IPS DF 6.9 (cell line): ENCODE measurements around the gene FXYD7.

Experiments used
- DNase-seq: peaks from one replicate; pipeline ENCODE4 v3.0.0-alpha.2; 2013; ENCODE audit warnings: low read depth, low spot score
- H3K27ac ChIP-seq: one replicate; pipeline ENCODE4 v1.5.1; 2013; ENCODE audit warnings: low read length, control low read depth
- H3K27me3 ChIP-seq: 2 replicates; pipeline ENCODE4 v1.6.1; 2013; ENCODE audit warnings: mild to moderate bottlenecking, low read length; ENCODE audit not compliant: control insufficient read depth, insufficient read depth
- H3K36me3 ChIP-seq: 2 replicates; pipeline ENCODE4 v1.6.1; 2013; ENCODE audit warnings: low read length; ENCODE audit not compliant: control insufficient read depth, insufficient read depth
- H3K4me1 ChIP-seq: 2 replicates; pipeline ENCODE4 v1.6.1; 2013; ENCODE audit warnings: low read length; ENCODE audit not compliant: control insufficient read depth, insufficient read depth
- H3K4me3 ChIP-seq: 2 replicates; pipeline ENCODE4 v1.5.1; 2013; ENCODE audit warnings: mild to moderate bottlenecking, low read length
- H3K9me3 ChIP-seq: 2 replicates; pipeline ENCODE4 v1.6.1; 2013; ENCODE audit warnings: low read length, inconsistent platforms; ENCODE audit not compliant: control insufficient read depth, insufficient read depth
- WGBS: extraction: QIAGEN DNeasy Blood & Tissue Kit; methylation state at CpG from one replicate; pipeline ENCODE4 v1.1.7; 2013; ENCODE audit warnings: mixed read lengths, missing lambda C conversion rate; ENCODE audit not compliant: insufficient read length, insufficient coverage; 5-methylcytosine and 5-hydroxymethylcytosine counted together

Gene FXYD7

GRCh38 chr19:35167251-35168119, 24.4 kb downstream of the FXYD7 start:
- H3K36me3 ChIP-seq = peaks cover 25% of the 10 kb centered on the region
- no peaks in the 10 kb centered on the region for H3K27me3 ChIP-seq
- no peak overlapping the region for H3K27ac ChIP-seq
- H3K9me3 ChIP-seq = no peaks in the 10 kb centered on the region; the same call in 1 of the 2 replicates
- no peak for DNase-seq
- whole genome bisulfite sequencing = no CpG with 5 or more reads among the region's 5 CpGs
- H3K4me3 ChIP-seq = no peak overlapping the region
- H3K4me1 ChIP-seq = no peaks in the 10 kb centered on the region

- no peak overlapping the region for H3K27ac ChIP-seq
- H3K9me3 ChIP-seq = no peaks in the 10 kb centered on the region; the same call in 1 of the 2 replicates
- H3K4me3 ChIP-seq = no peak overlapping the region
- no peaks in the 10 kb centered on the region for H3K4me1 ChIP-seq
- H3K36me3 ChIP-seq = peaks cover 22% of the 10 kb centered on the region
- no CpG with 5 or more reads among the region's 3 CpGs for WGBS
- DNase-seq = no peak
- no peaks in the 10 kb centered on the region for H3K27me3 ChIP-seq
Observed at GRCh38 chr19:35168196-35168595, 25.1 kb downstream of the FXYD7 start.

- no peak for DNase-seq
- Histone ChIP-seq H3K27ac (no peak overlapping the region), H3K4me3 (no peak overlapping the region), H3K4me1 (no peaks in the 10 kb centered on the region), H3K36me3 (peaks cover 18% of the 10 kb centered on the region), H3K9me3 (no peaks in the 10 kb centered on the region; the same call in 1 of the 2 replicates), H3K27me3 (no peaks in the 10 kb centered on the region)
- no CpG with 5 or more reads among the region's 18 CpGs for WGBS
Observed at GRCh38 chr19:35169221-35169995, 26.4 kb downstream of the FXYD7 start.

GRCh38 chr19:35170359-35171061, 27.5 kb downstream of the FXYD7 start:
- no peak overlapping the region for H3K27ac ChIP-seq
- H3K36me3 ChIP-seq = peaks cover 18% of the 10 kb centered on the region
- DNase-seq = no peak
- H3K4me3 ChIP-seq = no peak overlapping the region
- H3K9me3 ChIP-seq = no peaks in the 10 kb centered on the region
- H3K4me1 ChIP-seq = no peaks in the 10 kb centered on the region
- no peaks in the 10 kb centered on the region for H3K27me3 ChIP-seq
- WGBS = no CpG with 5 or more reads among the region's 7 CpGs

- WGBS = no CpG with 5 or more reads among the region's 3 CpGs
- peaks cover 11% of the 10 kb centered on the region for H3K36me3 ChIP-seq
- DNase-seq = no peak
Observed at GRCh38 chr19:35171730-35172129, 28.7 kb downstream of the FXYD7 start.

GRCh38 chr19:35174226-35174625, 31.2 kb downstream of the FXYD7 start:
- H3K36me3 ChIP-seq = 0 out of 2 replicates have a peak, but pooled peaks cover 5% of the 10 kb centered on the region
- no peaks in the 10 kb centered on the region for H3K27me3 ChIP-seq
- WGBS = no CpG with 5 or more reads among the region's 6 CpGs
- no peak overlapping the region for H3K27ac ChIP-seq
- H3K4me3 ChIP-seq = no peak overlapping the region
- H3K4me1 ChIP-seq = no peaks in the 10 kb centered on the region
- no peaks in the 10 kb centered on the region for H3K9me3 ChIP-seq
- DNase-seq = no peak

More at GRCh38 chr19:35171730-35172129, 28.7 kb downstream of the FXYD7 start:
- Histone ChIP-seq H3K9me3 (no peaks in the 10 kb centered on the region), H3K27ac (no peak overlapping the region), H3K27me3 (no peaks in the 10 kb centered on the region), H3K4me3 (no peak overlapping the region), H3K4me1 (no peaks in the 10 kb centered on the region)

- no peaks in the 10 kb centered on the region for H3K9me3 ChIP-seq
- H3K27me3 ChIP-seq = no peaks in the 10 kb centered on the region
- H3K4me1 ChIP-seq = no peaks in the 10 kb centered on the region
- no CpG with 5 or more reads among the region's 3 CpGs for WGBS
- H3K36me3 ChIP-seq = no peaks in the 10 kb centered on the region
- H3K4me3 ChIP-seq = no peak overlapping the region
- DNase-seq = no peak
- H3K27ac ChIP-seq = no peak overlapping the region
Observed at GRCh38 chr19:35176181-35176570, 33.1 kb downstream of the FXYD7 start.

- H3K4me3 ChIP-seq = no peak overlapping the region
Observed at GRCh38 chr19:35177377-35178274, 34.6 kb downstream of the FXYD7 start.

GRCh38 chr19:35178701-35179100, 35.6 kb downstream of the FXYD7 start:
- no peak for DNase-seq
- WGBS = no CpG with 5 or more reads among the region's 2 CpGs
- Histone ChIP-seq H3K4me3 (no peak overlapping the region), H3K27ac (no peak overlapping the region), H3K9me3 (no peaks in the 10 kb centered on the region), H3K27me3 (no peaks in the 10 kb centered on the region), H3K36me3 (no peaks in the 10 kb centered on the region), H3K4me1 (no peaks in the 10 kb centered on the region)

More at GRCh38 chr19:35177377-35178274, 34.6 kb downstream of the FXYD7 start:
- Histone ChIP-seq H3K9me3 (no peaks in the 10 kb centered on the region), H3K36me3 (no peaks in the 10 kb centered on the region), H3K27ac (no peak overlapping the region), H3K4me1 (no peaks in the 10 kb centered on the region), H3K27me3 (no peaks in the 10 kb centered on the region)
- WGBS = no CpG with 5 or more reads among the region's 7 CpGs
- DNase-seq = no peak
